HG02938 (cell line): ENCODE data around the gene HEYL.

ENCODE experiments used
- ATAC-seq: cut with Tn5 transposase; IDR thresholded peaks from one replicate; pipeline ENCODE4 v1.9.1; 2021; ENCODE audit warnings: mild to moderate bottlenecking, moderate library complexity; ENCODE audit not compliant: unreplicated experiment

HEYL gene

GRCh38 chr1:39639305-39640130 is at the start of gene HEYL:
HEYL (minus strand) TSS chr1:39639643; CDS start chr1:39639625, 18 bp downstream.
- no peak for ATAC-seq

- no peak for ATAC-seq
Measured at GRCh38 chr1:39689214-39689613, 49.8 kb upstream of the HEYL start.

- ATAC-seq, result no peak
Measured at GRCh38 chr1:39688706-39689105, 49.3 kb upstream of the HEYL start.

- ATAC-seq, result no peak
Measured at GRCh38 chr1:39687243-39687642, 47.8 kb upstream of the HEYL start.

- no peak for ATAC-seq
Measured at GRCh38 chr1:39685071-39685470, 45.6 kb upstream of the HEYL start.

GRCh38 chr1:39684313-39684664 is 44.8 kb upstream of the HEYL start:
- ATAC-seq, result no peak

GRCh38 chr1:39683591-39684312 is 44.3 kb upstream of the HEYL start:
- ATAC-seq, result no peak

GRCh38 chr1:39681999-39682398 is 42.6 kb upstream of the HEYL start:
- ATAC-seq, result no peak

- no peak for ATAC-seq
Measured at GRCh38 chr1:39681294-39681693, 41.9 kb upstream of the HEYL start.

GRCh38 chr1:39680751-39681150 is 41.3 kb upstream of the HEYL start:
- no peak for ATAC-seq

GRCh38 chr1:39679821-39680220 is 40.4 kb upstream of the HEYL start:
- ATAC-seq, result no peak

- no peak for ATAC-seq
Measured at GRCh38 chr1:39678889-39679288, 39.4 kb upstream of the HEYL start.

GRCh38 chr1:39677645-39678044 is 38.2 kb upstream of the HEYL start:
- ATAC-seq, result no peak

GRCh38 chr1:39676948-39677548 is 37.6 kb upstream of the HEYL start:
- ATAC-seq, result no peak

- no peak for ATAC-seq
Measured at GRCh38 chr1:39675220-39675619, 35.8 kb upstream of the HEYL start.

- ATAC-seq, result no peak
Measured at GRCh38 chr1:39673215-39673614, 33.8 kb upstream of the HEYL start.

- no peak for ATAC-seq
Measured at GRCh38 chr1:39672551-39672947, 33.1 kb upstream of the HEYL start.

GRCh38 chr1:39671793-39672550 is 32.5 kb upstream of the HEYL start, which contains the start of gene NT5C1A:
NT5C1A (minus strand) TSS chr1:39672107; CDS start chr1:39672038, 69 bp downstream.
- no peak for ATAC-seq

GRCh38 chr1:39671433-39671792 is 32.0 kb upstream of the HEYL start:
- no peak for ATAC-seq

- no peak for ATAC-seq
Measured at GRCh38 chr1:39670689-39671088, 31.2 kb upstream of the HEYL start.

- ATAC-seq, result no peak
Measured at GRCh38 chr1:39668894-39669293, 29.5 kb upstream of the HEYL start.
